Fibroblast of villous mesenchyme (primary cell): ENCODE measurements around the gene DKK1. TPM values are rescaled to one million over a fixed set of nuclear protein-coding genes. Genes with fewer than 3 reads are reported as not detected.

Experiments
- DNase-seq: peaks from one replicate; pipeline ENCODE4 v3.0.0-alpha.2; 2010; ENCODE audit warnings: low read depth
- H3K4me3 ChIP-seq: 2 replicates; pipeline ENCODE4 v1.5.1; 2011; ENCODE audit warnings: low read depth, mild to moderate bottlenecking, low read length
- total RNA-seq: library from RNA; depleted of rRNA; stranded (reverse); fragments of >200 nt; gene quantifications from 2 replicates; pipeline ENCODE4 v1.2.3, GENCODE V29; 2012
- TF ChIP-seq, protein P1 (sequence below): IDR thresholded peaks from 2 replicates; pipeline ENCODE4 v1.5.1; 2012; ENCODE audit warnings: low read depth, mild to moderate bottlenecking, low read length; ENCODE audit not compliant: insufficient read depth

The DKK1 gene
- total RNA-seq, 1 donor: 138 TPM

DNA sequence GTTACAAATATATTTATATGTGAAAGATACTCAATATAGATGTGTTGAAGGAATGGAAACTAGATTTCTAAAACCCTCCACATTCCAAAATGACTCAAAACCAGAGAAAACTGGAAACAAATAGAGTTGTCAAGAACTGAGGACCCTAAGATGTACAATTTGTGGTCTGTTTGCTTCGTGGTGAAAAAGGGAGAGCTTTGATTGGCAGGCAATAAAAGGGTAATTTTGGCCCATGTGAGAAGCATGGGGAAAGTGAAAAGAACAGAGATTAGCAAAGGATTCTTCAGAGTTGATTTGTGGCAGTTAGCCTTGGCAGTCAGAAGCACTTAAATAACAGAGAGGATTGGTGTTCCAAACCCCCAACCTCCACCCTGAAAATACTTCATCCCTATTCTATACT lies 37.1 kb upstream of the DKK1 start:
- no peak for DNase-seq
- TF ChIP-seq, protein P1, sequence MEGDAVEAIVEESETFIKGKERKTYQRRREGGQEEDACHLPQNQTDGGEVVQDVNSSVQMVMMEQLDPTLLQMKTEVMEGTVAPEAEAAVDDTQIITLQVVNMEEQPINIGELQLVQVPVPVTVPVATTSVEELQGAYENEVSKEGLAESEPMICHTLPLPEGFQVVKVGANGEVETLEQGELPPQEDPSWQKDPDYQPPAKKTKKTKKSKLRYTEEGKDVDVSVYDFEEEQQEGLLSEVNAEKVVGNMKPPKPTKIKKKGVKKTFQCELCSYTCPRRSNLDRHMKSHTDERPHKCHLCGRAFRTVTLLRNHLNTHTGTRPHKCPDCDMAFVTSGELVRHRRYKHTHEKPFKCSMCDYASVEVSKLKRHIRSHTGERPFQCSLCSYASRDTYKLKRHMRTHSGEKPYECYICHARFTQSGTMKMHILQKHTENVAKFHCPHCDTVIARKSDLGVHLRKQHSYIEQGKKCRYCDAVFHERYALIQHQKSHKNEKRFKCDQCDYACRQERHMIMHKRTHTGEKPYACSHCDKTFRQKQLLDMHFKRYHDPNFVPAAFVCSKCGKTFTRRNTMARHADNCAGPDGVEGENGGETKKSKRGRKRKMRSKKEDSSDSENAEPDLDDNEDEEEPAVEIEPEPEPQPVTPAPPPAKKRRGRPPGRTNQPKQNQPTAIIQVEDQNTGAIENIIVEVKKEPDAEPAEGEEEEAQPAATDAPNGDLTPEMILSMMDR: no peak
- H3K4me3 ChIP-seq: no peak overlapping the region

DNA sequence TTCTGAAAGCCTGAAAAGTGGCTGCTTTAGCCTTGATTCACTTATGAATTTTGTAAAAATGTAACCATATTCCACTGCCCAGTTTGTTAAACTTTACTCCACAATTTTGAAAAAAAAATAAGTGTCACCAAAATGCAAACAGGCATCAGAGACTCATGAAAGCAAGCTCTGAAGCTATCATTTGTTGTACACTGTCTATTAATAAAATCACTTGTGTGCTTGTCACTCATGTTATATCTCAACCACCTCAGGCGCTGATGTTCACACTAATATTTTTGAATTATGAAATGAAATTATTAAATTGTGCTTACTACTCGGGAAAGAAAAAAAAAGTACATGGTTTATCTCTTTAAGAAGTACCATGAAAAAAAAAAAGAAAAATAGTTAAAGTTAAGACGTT lies 34.5 kb upstream of the DKK1 start:
- TF ChIP-seq, protein P1: no peak
- H3K4me3 ChIP-seq: no peak overlapping the region
- DNase-seq: no peak

DNA sequence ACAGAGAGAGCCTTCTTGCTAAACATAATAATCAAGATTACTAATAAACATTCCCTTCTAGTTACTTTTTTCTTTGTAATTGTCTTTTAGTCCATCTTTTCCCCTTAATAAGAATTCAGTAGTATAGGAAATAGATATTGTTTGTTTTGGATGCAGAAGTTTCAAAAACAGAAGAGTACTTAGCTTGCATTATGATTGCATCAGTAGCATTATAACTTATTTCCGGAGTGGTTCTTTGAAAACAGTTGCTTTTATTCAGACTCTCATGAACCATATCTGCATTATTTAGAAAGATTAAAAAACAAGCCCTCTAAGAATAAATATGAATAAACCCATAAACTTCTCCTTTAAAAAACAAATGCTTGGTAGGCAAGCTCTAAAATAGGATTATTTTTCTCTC lies 34.0 kb upstream of the DKK1 start:
- no peak overlapping the region for H3K4me3 ChIP-seq
- TF ChIP-seq, protein P1: no peak
- no peak for DNase-seq

GRCh38 chr10:52283174-52283573 lies 30.9 kb upstream of the DKK1 start:
- TF ChIP-seq, protein P1: no peak
- DNase-seq: no peak
- no peak overlapping the region for H3K4me3 ChIP-seq

- TF ChIP-seq, protein P1: no peak
- no peak for DNase-seq
Measured at GRCh38 chr10:52284416-52285013, 29.6 kb upstream of the DKK1 start.

GRCh38 chr10:52287866-52288265 lies 26.2 kb upstream of the DKK1 start:
- no peak for DNase-seq
- no peak overlapping the region for H3K4me3 ChIP-seq
- TF ChIP-seq, protein P1: no peak

More at GRCh38 chr10:52284416-52285013, 29.6 kb upstream of the DKK1 start:
- no peak overlapping the region for H3K4me3 ChIP-seq

DNA sequence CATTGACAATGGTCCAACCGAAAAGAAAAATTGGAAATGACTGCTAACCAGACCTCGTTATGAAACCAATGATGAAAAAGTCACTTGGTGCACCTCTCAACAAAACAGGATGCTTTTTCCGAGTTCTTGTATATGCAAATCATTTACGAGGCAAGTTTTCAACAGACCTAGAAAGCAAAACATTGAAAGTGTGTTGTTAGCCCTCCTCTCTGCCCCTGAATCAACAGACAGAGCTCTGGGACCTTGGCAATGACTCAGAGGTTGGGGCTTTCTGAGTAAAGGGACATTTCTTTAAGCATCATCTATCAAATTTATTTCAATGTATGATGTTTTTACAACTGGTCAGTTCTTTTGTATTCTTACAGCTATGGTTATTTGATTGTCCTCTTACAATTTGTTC lies 16.3 kb upstream of the DKK1 start:
- TF ChIP-seq, protein P1: no peak
- DNase-seq: no peak
- H3K4me3 ChIP-seq: no peak overlapping the region
